SU-DHL-6 (cell line): Measurements from ENCODE around the gene SULT1A3.
"Not testable (repeated sequence)": the region's sequence is repeated elsewhere in the genome, so short reads cannot be mapped to it uniquely, and the experiment has no call there.

Source experiments
- H2AFZ ChIP-seq: fragments of 200-600 bp; sonication (generic); 2 replicates; pipeline ENCODE4 v1.6.1; 2014; ENCODE audit warnings: low read depth, mild to moderate bottlenecking, moderate library complexity, mixed read lengths, antibody characterized with exemption, low read length; ENCODE audit not compliant: severe bottlenecking
- H3F3A ChIP-seq: fragments of 200-600 bp; shearing (Covaris generic); 2 replicates; pipeline ENCODE4 v1.6.0; 2016; ENCODE audit warnings: antibody characterized with exemption, mild to moderate bottlenecking; ENCODE audit not compliant: insufficient read depth
- H3K27ac ChIP-seq: fragments of 200-600 bp; sonication (generic); 2 replicates; pipeline ENCODE4 v1.5.1; 2016; ENCODE audit warnings: low read depth, mild to moderate bottlenecking, low read length, moderate library complexity, mixed read lengths
- H3K27me3 ChIP-seq: fragments of 200-600 bp; sonication (generic), shearing (Covaris generic); 2 replicates; pipeline ENCODE4 v1.6.0; 2014; ENCODE audit warnings: mild to moderate bottlenecking, low read length
- H3K36me3 ChIP-seq: fragments of 200-600 bp; sonication (generic); 2 replicates; pipeline ENCODE4 v1.6.1; 2014; ENCODE audit warnings: mild to moderate bottlenecking, low read length, mixed read lengths
- H3K4me2 ChIP-seq: fragments of 300-600, 200-600 bp; shearing (Covaris generic), sonication (generic); 2 replicates; pipeline ENCODE4 v1.6.0; 2014; ENCODE audit warnings: low read length, low read depth, mild to moderate bottlenecking; ENCODE audit not compliant: poor library complexity, severe bottlenecking
- H3K4me3 ChIP-seq: fragments of 200-600 bp; sonication (generic); 2 replicates; pipeline ENCODE4 v1.5.1; 2014; ENCODE audit warnings: antibody characterized with exemption, low read length, mild to moderate bottlenecking, mixed read lengths; ENCODE audit not compliant: insufficient read depth, poor library complexity, severe bottlenecking
- H3K79me2 ChIP-seq: fragments of 200-600 bp; sonication (generic); 2 replicates; pipeline ENCODE4 v1.6.1; 2014; ENCODE audit warnings: mild to moderate bottlenecking, low read length, moderate library complexity; ENCODE audit not compliant: insufficient read depth
- H3K9ac ChIP-seq: fragments of 200-600 bp; sonication (generic); 2 replicates; pipeline ENCODE4 v1.7.0; 2014; ENCODE audit warnings: mild to moderate bottlenecking, low read length
- H3K9me2 ChIP-seq: fragments of 200-600 bp; sonication (generic); replicated peaks from 2 replicates; pipeline ENCODE4 v1.6.1; 2014; ENCODE audit warnings: low read length; ENCODE audit not compliant: insufficient read depth
- H3K9me3 ChIP-seq: fragments of 200-600 bp; sonication (generic); 2 replicates; pipeline ENCODE4 v1.6.1; 2014; ENCODE audit warnings: low read length, mixed read lengths; ENCODE audit not compliant: insufficient read depth
- H4K20me1 ChIP-seq: fragments of 200-600 bp; sonication (generic); 2 replicates; pipeline ENCODE4 v1.6.1; 2014; ENCODE audit warnings: low read depth, mild to moderate bottlenecking, antibody characterized with exemption, low read length, moderate library complexity, mixed read lengths

SULT1A3 gene

GRCh38 chr16:30209032-30209431 is 10.0 kb downstream of the SULT1A3 start:
- not testable (repeated sequence) for H3K9me2 ChIP-seq, H2AFZ ChIP-seq, H3K27me3 ChIP-seq, H4K20me1 ChIP-seq, H3K4me3 ChIP-seq, H3K79me2 ChIP-seq, H3K27ac ChIP-seq, H3K9ac ChIP-seq, H3K4me2 ChIP-seq, H3K36me3 ChIP-seq, H3F3A ChIP-seq, H3K9me3 ChIP-seq

GRCh38 chr16:30211414-30211813 is 12.4 kb downstream of the SULT1A3 start:
- H3K27ac ChIP-seq, H3K9me2 ChIP-seq, H3K36me3 ChIP-seq, H3F3A ChIP-seq, H3K9ac ChIP-seq, H3K27me3 ChIP-seq, H3K9me3 ChIP-seq, H2AFZ ChIP-seq, H3K79me2 ChIP-seq, H4K20me1 ChIP-seq, H3K4me3 ChIP-seq, H3K4me2 ChIP-seq: not testable (repeated sequence)

GRCh38 chr16:30217082-30217481 is 18.0 kb downstream of the SULT1A3 start:
- not testable (repeated sequence) for H3K9me2 ChIP-seq, H3K79me2 ChIP-seq, H3K4me3 ChIP-seq, H3K9me3 ChIP-seq, H2AFZ ChIP-seq, H4K20me1 ChIP-seq, H3K36me3 ChIP-seq, H3K9ac ChIP-seq, H3F3A ChIP-seq, H3K4me2 ChIP-seq, H3K27me3 ChIP-seq
- peak overlapping the region; percentile 65 for H3K27ac ChIP-seq

- H3F3A ChIP-seq, H3K9me2 ChIP-seq, H2AFZ ChIP-seq, H3K4me2 ChIP-seq, H3K4me3 ChIP-seq, H3K27ac ChIP-seq, H3K79me2 ChIP-seq, H3K9ac ChIP-seq, H3K27me3 ChIP-seq, H4K20me1 ChIP-seq, H3K36me3 ChIP-seq, H3K9me3 ChIP-seq: not testable (repeated sequence)
Measured at GRCh38 chr16:30248379-30248778, 49.3 kb downstream of the SULT1A3 start, which contains the start of gene NPIPB13. Gene NPIPB13 (minus strand): TSS chr16:30248479. CDS start chr16:30245573, 2,906 bp downstream.
